CD4-positive, alpha-beta T cell treated with Interleukin-17A for 1 hour (primary cell): ENCODE results near the gene TM9SF4.
"Not testable (repeated sequence)": the region's sequence is repeated elsewhere in the genome, so short reads cannot be mapped to it uniquely, and the experiment has no call there.

Experiments
- DNase-seq: peaks from one replicate; pipeline ENCODE4 v3.0.0-alpha.2; 2020

The TM9SF4 gene

GRCh38 chr20:32158943-32159660 lies 49.6 kb downstream of the TM9SF4 start:
- no peak for DNase-seq

GRCh38 chr20:32159766-32160221 lies 50.3 kb downstream of the TM9SF4 start:
- DNase-seq, result no peak

GRCh38 chr20:32160341-32160740 lies 50.8 kb downstream of the TM9SF4 start:
- no peak for DNase-seq

GRCh38 chr20:32162351-32162750 lies 52.8 kb downstream of the TM9SF4 start:
- DNase-seq, result no peak

- no peak for DNase-seq
Measured at GRCh38 chr20:32163951-32164350, 54.4 kb downstream of the TM9SF4 start.

- DNase-seq, result no peak
Measured at GRCh38 chr20:32164984-32165735, 55.6 kb downstream of the TM9SF4 start.

GRCh38 chr20:32165836-32166545 lies 56.5 kb downstream of the TM9SF4 start:
- DNase-seq, result no peak

GRCh38 chr20:32167552-32167951 lies 58.0 kb downstream of the TM9SF4 start:
- DNase-seq, result no peak

- DNase-seq, result no peak
Measured at GRCh38 chr20:32168184-32168910, 58.8 kb downstream of the TM9SF4 start.

- not testable (repeated sequence) for DNase-seq
Measured at GRCh38 chr20:32177696-32178095, 68.2 kb downstream of the TM9SF4 start.

GRCh38 chr20:32179515-32179914 lies 70.0 kb downstream of the TM9SF4 start:
- DNase-seq, result no peak

- no peak for DNase-seq
Measured at GRCh38 chr20:32179934-32180333, 70.4 kb downstream of the TM9SF4 start.

GRCh38 chr20:32181606-32182005 lies 72.1 kb downstream of the TM9SF4 start:
- DNase-seq, result no peak

GRCh38 chr20:32183947-32184635 lies 74.6 kb downstream of the TM9SF4 start:
- no peak for DNase-seq

GRCh38 chr20:32184961-32185603 lies 75.6 kb downstream of the TM9SF4 start:
- DNase-seq, result no peak

GRCh38 chr20:32186506-32186905 lies 77.0 kb downstream of the TM9SF4 start:
- DNase-seq, result no peak

GRCh38 chr20:32188376-32189122 lies 79.0 kb downstream of the TM9SF4 start:
- no peak for DNase-seq

- no peak for DNase-seq
Measured at GRCh38 chr20:32189123-32189410, 79.6 kb downstream of the TM9SF4 start.

- DNase-seq, result peak; percentile 42
Measured at GRCh38 chr20:32189691-32190615, 80.4 kb downstream of the TM9SF4 start.
